MV-4-11 (cell line): Measurements from ENCODE around the gene GRIK4.

Experiments
- DNase-seq: peaks from one replicate; lab custom pipeline; 2025; lab: John Stamatoyannopoulos, UW

Gene GRIK4

DNA sequence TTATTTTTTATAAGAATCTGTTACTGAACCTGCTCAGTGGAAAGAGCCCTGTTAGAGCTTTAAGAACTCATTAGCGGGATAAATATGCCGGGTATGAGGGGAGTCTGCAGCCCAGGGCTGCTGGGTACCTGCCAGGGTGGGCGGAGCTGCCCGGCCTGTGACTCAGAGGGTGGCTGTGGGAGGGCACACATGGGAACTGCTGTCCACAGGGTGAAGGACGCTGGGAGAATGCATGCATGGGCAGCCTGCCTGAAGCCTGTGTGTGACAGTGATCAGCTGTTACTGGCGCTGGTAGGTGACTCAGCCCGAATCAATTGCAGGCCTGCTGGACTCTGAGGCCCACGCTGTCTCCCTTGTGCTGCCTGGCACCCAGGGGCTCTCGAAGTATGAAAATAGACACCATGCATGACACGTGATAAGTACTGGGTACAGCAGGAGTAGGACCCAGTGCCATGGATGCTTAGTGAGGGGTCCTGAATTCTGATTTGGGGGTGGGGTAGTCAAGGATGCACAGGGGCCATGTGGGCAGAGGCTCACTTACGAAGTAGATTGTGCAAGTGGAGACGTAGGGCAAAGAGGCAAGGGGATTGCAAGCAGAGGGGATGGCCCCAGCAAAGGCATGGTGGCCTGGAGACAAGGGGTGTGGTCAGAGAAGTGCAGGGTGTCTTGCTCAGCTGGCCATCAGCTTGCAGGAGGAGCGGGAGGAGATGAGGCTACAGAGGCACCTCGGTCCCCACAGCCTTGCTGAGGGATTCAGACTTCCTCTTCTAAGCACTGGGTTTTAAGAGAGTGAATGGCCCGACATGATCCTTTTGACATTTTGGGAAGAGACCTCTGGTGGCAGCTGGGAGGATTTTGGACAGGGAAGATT is 36.5 kb downstream of the GRIK4 start:
- peak; percentile 57 for DNase-seq

DNA sequence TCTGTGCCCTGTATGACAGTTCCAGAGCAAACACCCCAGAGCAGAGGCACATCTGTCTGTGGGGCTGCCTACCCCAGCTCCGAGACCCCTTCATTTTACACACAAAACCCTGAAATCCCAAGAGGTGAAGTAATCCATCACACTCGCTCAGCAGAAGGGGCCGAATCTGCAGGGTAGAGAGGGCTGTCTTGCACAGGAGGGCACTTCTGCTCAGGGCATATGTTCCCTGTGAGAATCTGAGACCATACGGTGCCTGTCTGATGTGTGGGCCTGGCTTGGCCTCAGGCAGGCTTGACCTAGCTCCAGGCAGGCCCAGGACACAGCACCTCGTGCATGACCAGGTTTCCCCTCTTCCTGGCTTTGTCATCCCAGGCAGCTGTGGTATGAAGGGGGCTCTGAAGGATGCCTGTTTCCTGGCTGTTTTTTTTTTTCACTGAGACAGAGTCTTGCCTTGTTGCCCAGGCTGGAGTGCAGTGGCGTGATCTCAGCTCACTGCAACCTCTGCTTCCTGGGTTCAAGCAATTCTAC is 37.2 kb downstream of the GRIK4 start:
- DNase-seq = no peak

GRCh38 chr11:120549346-120549745 is 37.8 kb downstream of the GRIK4 start:
- DNase-seq = no peak

- DNase-seq = no peak
These were observed 38.5 kb downstream of the GRIK4 start for GRCh38 chr11:120550007-120550406.

DNA sequence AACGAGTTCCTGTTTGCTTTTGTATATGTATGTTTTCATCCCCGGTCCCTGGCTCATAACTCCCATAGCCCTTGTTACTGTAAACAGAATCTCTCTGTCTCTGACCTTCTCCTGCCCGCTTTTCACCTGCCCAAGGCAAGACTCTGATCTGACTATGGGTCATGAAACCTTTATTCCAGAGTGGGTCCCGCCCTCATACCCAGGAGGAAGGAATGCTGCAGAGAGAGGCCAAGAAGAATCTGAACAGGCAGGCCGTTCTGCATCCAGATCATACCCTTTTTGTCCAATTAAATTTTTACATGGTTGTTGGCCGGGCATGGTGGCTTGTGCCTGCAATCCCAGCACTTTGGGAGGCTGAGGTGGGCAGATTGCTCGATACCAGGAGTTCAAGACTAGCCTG is 39.6 kb downstream of the GRIK4 start:
- DNase-seq = no peak

DNA sequence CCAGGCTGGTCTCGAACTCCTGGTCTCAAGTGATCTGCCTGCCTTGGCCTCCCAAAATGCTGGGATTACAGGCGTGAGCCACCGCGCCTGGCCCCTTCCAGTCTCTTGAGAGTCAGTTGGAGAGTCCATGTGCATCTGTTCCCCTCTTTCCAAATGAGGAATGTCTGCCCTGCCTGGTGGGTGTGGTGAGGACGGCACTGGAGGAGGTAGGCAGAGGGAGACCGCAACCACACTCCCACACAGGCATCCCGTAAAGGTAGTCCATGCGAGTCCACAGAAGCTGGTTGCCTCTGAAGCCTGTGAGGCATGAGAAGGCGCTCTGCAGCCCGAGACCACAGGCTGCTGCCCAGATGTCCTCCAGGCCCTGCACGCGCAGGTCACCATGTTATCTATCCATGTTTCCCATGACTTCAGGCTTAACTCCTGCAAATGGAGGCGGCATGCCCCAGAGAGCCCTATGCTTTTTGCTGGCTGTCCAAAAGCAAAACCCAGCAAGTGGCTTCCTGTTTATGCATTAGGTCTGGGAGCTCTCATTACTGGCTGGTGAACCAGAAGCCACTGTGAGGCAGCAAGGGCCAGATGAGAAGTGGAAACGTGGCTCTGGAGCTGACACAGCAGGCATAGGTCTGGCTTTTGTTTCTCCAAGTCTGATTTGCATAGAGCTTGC is 43.4 kb downstream of the GRIK4 start:
- peak; percentile 24 for DNase-seq

DNA sequence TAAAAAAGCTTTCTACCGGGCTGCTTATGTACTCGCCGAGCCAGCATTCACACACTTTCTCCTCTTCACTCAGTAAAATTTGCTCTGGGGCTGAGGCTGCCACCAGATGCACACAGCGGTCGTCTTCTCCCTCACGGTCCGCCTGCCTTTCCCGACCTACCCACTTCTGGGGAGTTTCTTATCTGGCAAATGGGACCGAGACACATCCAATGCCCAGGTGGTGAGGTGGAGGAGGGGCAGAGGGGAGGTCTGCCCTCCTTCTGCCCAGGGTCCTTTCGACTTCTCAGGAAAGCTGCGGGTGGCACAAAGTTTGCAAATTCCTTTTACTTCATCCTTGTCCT is 43.9 kb downstream of the GRIK4 start:
- DNase-seq = no peak

- no peak for DNase-seq
These were observed 45.2 kb downstream of the GRIK4 start for GRCh38 chr11:120556797-120557196.

GRCh38 chr11:120558744-120559431 is 47.3 kb downstream of the GRIK4 start:
- no peak for DNase-seq

- DNase-seq = no peak
These were observed 49.7 kb downstream of the GRIK4 start for GRCh38 chr11:120561286-120561685.

- no peak for DNase-seq
These were observed 51.4 kb downstream of the GRIK4 start for GRCh38 chr11:120562806-120563425.

DNA sequence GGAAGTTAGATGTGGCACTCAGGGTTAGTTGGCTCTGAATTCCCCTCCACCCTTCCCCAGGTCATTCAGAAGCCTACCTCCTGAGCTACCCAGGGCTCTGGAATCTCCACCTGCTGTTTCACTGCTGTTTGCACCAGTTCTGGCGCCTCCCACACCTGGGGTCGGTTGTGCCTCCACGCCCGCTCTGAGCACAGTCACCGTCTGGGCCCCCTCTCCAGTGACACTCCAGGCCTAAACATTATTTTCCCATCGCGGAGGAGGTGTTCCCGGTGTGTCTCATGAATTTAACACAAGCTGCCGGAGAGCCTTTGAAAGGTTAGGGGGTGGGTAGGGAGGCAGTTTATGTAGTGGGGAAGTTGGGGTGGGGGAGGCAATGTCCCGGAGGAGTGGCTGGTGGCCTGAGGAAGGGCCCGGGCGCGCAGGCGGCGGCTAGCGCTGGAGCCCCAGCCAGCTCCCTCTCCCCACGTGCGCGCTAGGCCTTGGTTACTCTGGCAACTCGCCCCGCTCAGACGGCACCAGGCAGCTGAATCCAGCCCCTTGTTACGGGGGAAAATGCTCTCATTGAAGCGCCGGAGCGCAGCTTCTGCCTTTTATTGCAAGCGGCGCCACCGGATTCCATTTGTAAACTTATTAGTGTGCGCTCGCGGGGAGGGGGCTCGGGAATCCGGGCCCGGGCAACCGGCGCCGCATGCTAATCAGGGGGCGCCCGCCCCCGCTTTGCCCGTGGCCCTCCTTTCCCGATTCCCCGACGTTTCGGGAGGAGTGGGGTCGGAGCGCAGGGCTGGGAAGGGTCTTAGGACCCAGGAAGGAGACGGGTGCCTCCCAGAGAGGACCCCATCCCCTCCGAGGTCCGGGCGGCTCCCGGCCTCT is 52.4 kb downstream of the GRIK4 start:
- no peak for DNase-seq

DNA sequence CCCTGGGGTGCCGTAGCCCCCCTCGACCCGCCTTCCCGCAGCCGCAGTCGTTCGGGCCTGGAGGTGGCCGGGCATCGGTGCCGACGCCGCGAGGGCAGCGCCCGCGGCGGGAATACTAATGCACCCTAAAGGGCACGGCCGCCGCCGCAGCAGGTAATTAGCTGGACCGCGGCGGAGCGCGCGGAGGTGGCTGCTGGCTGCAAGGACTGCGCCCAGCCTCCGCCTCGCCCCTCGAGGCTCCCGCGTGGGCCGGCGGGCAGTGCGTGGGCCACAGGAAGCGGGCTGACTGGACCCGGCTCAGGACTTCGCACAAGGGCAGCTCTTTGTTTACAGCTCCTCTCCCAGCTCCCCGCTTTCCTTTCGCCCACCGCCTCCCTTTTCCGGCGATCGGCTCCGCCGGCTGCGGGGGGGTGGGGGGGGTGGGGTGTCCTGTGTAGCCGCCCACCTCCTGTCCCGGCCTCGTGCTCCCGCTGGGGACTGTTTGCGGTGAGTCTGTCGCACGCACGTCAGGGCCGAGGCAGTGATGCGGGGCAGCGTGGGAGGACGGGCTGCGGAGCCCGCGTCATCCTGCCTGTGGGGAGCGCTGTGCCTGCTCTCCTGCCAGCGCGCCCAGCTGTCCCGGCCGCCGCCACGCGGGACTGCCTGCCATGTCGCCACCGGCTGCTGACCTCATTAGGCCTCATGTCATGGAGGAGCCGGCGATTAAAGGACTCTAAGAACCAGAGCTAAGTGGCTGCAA is 53.2 kb downstream of the GRIK4 start:
- no peak for DNase-seq

GRCh38 chr11:120565466-120566155 is 54.1 kb downstream of the GRIK4 start:
- DNase-seq = no peak

DNA sequence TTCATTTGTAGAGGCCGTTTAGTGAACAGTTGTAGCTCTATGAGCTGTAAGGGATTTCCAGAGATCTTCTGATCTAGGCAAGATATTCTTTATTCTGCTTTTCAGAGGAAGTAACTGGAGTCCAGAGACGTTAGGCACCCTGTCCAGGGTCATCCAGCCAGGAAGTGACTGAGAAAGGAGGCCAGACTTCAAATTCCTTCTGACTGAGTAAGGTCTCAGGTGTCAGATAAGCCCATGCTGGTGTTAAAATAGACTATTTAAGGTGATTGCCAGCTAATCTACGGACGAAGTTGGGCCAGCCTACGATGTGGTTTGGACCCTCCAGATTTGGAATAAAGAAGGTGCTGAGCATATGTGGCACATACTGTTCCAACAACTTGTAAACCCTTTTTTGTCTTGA is 54.6 kb downstream of the GRIK4 start:
- DNase-seq = no peak

- no peak for DNase-seq
These were observed 57.2 kb downstream of the GRIK4 start for GRCh38 chr11:120568572-120569307.

DNA sequence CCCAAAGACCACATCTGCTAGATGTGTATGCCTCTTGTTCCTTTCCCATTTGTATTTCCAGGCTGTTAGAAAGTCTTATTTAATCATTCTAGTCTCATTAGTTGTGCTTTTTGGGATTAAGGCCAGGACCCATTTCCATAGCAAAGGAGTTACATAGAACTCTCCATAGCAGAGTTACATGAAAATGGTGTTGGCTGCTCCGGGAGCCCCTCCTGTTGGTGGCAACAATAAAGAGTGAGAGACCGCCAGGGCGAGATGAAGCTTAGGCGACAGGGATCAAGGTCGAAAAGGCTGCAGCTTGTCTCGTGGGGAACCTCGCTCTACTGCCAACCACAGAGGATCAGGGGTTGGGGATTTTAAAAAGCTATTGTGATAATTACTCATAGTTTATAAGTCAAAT is 58.3 kb downstream of the GRIK4 start:
- DNase-seq = no peak

DNA sequence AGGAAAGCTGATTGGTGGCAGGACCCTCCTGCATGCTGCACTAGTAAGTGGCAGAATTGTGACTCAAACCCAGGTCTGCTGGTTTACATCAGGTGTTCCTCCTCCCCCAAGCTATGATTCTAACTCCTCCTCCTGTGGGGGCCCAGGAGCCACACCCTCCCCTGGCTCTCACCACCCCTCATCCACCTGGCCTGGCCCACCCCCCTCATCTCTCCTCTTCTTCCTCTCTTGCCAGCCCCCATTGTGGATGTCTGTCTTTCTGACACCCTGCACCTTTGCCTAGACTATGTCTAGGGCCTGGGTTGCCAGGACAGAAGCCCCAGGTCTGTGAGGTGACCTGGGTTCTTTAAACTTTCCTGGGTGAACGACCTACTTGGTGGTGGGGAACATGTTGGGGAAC is 59.9 kb downstream of the GRIK4 start:
- no peak for DNase-seq

- no peak for DNase-seq
These were observed 62.3 kb downstream of the GRIK4 start for GRCh38 chr11:120573756-120574354.
